ENCODE data around the gene ACBD3.

GRCh38 chr1:226116673-226117072, 69.9 kb downstream of the ACBD3 start:
- TF ChIP-seq TCF4 (CRISPR knock-in tag; IDR thresholded peaks at IDR 0.05; ENCODE audit: borderline replicate concordance) (no peak), SNAI2 (CRISPR knock-in tag; IDR thresholded peaks at IDR 0.05) (no peak), ARNTL (CRISPR knock-in tag; IDR thresholded peaks at IDR 0.05; ENCODE audit: borderline replicate concordance, low read depth) (no peak), RARB (CRISPR knock-in tag; IDR thresholded peaks at IDR 0.05) (no peak), TOX (CRISPR knock-in tag; IDR thresholded peaks at IDR 0.05; ENCODE audit: borderline replicate concordance) (no peak), CSRNP3 (CRISPR knock-in tag; IDR thresholded peaks at IDR 0.05) (no peak), CSDC2 (CRISPR knock-in tag; IDR thresholded peaks at IDR 0.05) (no peak), PATZ1 (CRISPR knock-in tag; IDR thresholded peaks at IDR 0.05; ENCODE audit: borderline replicate concordance) (no peak), TSHZ2 (CRISPR knock-in tag; IDR thresholded peaks at IDR 0.05) (no peak), ISL1 (CRISPR knock-in tag; IDR thresholded peaks at IDR 0.05) (no peak), GLIS3 (CRISPR knock-in tag; IDR thresholded peaks at IDR 0.05) (no peak)
